Nephron (organoid): ENCODE results near the gene LAMA2.
A peak's percentile ranks its signal among the peaks of the same experiment; 100 is the strongest.

Source experiments
- H3K27ac Mint-ChIP-seq, 3 experiments: 2 replicates each; pipeline ENCODE4 v1.8.0; 2020; ENCODE audit warnings: mixed read lengths in 3 of 3, mild to moderate bottlenecking in 2 of 3, moderate library complexity in 1 of 3
- H3K27me3 Mint-ChIP-seq: 2 replicates; pipeline ENCODE4 v1.8.0; 2021; ENCODE audit warnings: low read depth, mild to moderate bottlenecking, moderate library complexity, mixed read lengths
- H3K36me3 Mint-ChIP-seq: 2 replicates; pipeline ENCODE4 v1.8.0; 2020; ENCODE audit warnings: low read depth, mixed read lengths
- H3K4me1 Mint-ChIP-seq: 2 replicates; pipeline ENCODE4 v1.8.0; 2020; ENCODE audit warnings: mixed read lengths
- H3K4me3 Mint-ChIP-seq, 3 experiments: 2 replicates each; pipeline ENCODE4 v1.8.0; 2020; ENCODE audit warnings: mild to moderate bottlenecking in 3 of 3, mixed read lengths in 3 of 3, moderate library complexity in 2 of 3
- H3K9me3 Mint-ChIP-seq: 2 replicates; pipeline ENCODE4 v1.8.0; 2020; ENCODE audit warnings: mixed read lengths
- TF ChIP-seq, protein P1 (sequence below), 3 experiments: fragments of 200-600 bp; sonication (generic); IDR thresholded peaks; one replicate each; pipeline ENCODE4 v1.5.0; 2021; ENCODE audit warnings: antibody characterized with exemption in 3 of 3; ENCODE audit not compliant: unreplicated experiment in 3 of 3

Gene LAMA2

DNA sequence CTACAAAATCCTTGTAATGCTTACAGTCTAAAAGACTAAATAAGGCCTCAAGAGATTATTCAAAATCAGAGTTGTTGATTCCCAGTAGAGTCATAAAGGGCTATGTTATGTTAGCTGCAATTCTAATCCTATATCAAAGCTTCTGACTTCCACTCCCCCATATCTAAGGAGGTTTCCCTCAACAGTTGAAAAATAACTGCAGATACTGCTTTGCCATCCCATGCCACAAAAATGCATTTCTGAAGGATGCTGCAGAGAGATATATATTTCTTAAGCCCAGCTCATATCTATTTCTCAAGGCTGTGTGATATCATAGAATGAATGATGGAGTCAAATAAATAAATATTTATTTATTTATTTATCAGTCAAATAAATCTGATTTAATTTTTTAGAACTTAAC lies 332.3 kb downstream of the LAMA2 start:
- no peak overlapping the region for H3K4me3 Mint-ChIP-seq
- H3K27ac Mint-ChIP-seq = no peak overlapping the region
- H3K9me3 Mint-ChIP-seq = no peaks in the 10 kb centered on the region
- H3K36me3 Mint-ChIP-seq = peaks cover 4% of the 10 kb centered on the region
- no peaks in the 10 kb centered on the region for H3K27me3 Mint-ChIP-seq
- TF ChIP-seq, protein P1, sequence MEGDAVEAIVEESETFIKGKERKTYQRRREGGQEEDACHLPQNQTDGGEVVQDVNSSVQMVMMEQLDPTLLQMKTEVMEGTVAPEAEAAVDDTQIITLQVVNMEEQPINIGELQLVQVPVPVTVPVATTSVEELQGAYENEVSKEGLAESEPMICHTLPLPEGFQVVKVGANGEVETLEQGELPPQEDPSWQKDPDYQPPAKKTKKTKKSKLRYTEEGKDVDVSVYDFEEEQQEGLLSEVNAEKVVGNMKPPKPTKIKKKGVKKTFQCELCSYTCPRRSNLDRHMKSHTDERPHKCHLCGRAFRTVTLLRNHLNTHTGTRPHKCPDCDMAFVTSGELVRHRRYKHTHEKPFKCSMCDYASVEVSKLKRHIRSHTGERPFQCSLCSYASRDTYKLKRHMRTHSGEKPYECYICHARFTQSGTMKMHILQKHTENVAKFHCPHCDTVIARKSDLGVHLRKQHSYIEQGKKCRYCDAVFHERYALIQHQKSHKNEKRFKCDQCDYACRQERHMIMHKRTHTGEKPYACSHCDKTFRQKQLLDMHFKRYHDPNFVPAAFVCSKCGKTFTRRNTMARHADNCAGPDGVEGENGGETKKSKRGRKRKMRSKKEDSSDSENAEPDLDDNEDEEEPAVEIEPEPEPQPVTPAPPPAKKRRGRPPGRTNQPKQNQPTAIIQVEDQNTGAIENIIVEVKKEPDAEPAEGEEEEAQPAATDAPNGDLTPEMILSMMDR (IDR thresholded peaks at IDR 0.05; ENCODE audit: unreplicated experiment in 3 of 3) = no peak
- peaks cover 8% of the 10 kb centered on the region for H3K4me1 Mint-ChIP-seq

DNA sequence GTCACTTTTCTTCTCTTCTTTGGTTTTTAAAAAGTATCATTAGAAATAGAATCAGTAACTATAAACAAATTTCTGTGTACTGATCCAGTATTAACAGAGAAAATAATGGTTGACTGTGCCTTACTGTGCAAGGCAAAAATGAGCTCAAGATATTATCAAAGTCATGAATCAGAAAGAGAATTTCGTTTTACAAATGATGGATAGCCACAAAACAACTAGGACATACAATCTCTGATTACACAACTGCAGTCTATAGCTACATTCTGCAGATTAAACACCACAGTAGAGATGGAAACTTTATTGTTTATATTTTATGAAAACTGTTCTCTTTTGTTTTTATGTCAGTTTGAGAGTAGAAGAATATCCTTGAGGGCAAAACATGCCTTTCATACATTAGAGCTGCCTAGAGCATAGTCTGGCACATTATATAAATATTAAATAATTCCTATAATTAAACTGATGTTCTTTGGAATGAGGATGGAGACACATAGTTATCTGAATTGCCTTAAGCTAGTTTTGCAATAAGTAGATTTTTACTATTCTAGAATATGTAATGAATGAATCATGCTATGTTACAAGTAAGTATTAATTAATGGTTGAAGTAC lies 333.1 kb downstream of the LAMA2 start:
- no peaks in the 10 kb centered on the region for H3K9me3 Mint-ChIP-seq
- H3K27me3 Mint-ChIP-seq = no peaks in the 10 kb centered on the region
- H3K27ac Mint-ChIP-seq = no peak overlapping the region
- TF ChIP-seq, protein P1 (IDR thresholded peaks at IDR 0.05; ENCODE audit: unreplicated experiment in 3 of 3) = no peak
- peaks cover 5% of the 10 kb centered on the region for H3K4me1 Mint-ChIP-seq
- no peak overlapping the region for H3K4me3 Mint-ChIP-seq
- H3K36me3 Mint-ChIP-seq = peaks cover 4% of the 10 kb centered on the region

DNA sequence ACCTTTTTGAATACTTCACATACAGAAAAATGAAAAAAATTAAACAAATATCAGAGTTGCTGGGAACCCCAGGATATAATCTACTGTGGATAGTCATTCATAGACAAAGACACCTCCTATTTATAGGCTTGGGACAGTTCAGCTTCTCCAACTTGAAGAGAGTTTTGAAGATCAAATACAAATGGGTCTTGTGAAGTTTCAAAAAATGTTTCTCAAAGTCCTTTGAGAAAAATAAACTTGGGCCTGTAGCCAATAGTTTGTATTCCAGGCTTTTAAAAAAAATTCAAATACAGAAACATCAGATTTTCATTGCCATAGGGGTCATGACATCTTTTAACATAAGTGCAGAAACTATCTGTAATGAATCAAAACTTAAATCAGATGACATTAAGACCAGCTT lies 334.8 kb downstream of the LAMA2 start:
- Mint-ChIP-seq H3K27ac (no peak overlapping the region), H3K4me1 (no peaks in the 10 kb centered on the region), H3K9me3 (peaks cover 3% of the 10 kb centered on the region), H3K36me3 (peaks cover 4% of the 10 kb centered on the region), H3K27me3 (no peaks in the 10 kb centered on the region), H3K4me3 (no peak overlapping the region)
- TF ChIP-seq, protein P1 (IDR thresholded peaks at IDR 0.05; ENCODE audit: unreplicated experiment in 3 of 3) = no peak

DNA sequence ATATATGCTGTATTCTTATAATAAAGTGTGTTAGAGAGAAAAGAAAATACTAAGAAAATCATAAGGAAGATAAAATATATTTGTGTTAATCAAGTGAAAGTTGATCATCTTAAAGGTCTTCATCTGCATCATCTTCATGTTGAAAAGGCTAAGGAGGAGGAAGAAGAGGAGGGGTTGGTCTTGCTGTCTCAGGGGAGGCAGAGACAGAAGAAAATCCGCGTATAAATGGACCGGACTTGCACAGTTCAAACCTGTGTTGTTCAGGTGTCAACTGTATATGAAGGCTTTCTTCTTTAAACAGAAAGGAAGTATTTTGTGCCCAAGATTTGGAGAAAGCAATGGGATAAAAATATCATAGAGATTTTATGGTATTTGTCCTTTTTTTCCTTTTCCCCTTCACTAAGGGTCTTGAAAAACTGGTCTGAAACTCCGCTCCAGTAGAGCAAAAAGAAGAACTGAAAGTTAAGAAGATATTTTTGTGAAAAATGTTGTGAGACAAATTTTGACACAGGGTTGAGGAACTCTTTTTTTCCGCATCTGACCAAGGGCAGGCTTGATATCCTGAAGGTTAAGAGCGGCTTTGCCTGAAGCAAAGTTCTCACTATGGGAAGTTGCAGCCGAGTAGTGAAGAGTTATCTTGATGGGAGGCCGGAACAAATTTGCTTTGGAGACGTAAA lies 350.7 kb downstream of the LAMA2 start:
- H3K4me1 Mint-ChIP-seq = peaks cover 13% of the 10 kb centered on the region
- H3K27me3 Mint-ChIP-seq = no peaks in the 10 kb centered on the region
- H3K4me3 Mint-ChIP-seq = no peak overlapping the region
- H3K27ac Mint-ChIP-seq = no peak overlapping the region
- TF ChIP-seq, protein P1 (IDR thresholded peaks at IDR 0.05; ENCODE audit: unreplicated experiment in 3 of 3) = no peak
- no peaks in the 10 kb centered on the region for H3K36me3 Mint-ChIP-seq
- peaks cover 8% of the 10 kb centered on the region for H3K9me3 Mint-ChIP-seq

DNA sequence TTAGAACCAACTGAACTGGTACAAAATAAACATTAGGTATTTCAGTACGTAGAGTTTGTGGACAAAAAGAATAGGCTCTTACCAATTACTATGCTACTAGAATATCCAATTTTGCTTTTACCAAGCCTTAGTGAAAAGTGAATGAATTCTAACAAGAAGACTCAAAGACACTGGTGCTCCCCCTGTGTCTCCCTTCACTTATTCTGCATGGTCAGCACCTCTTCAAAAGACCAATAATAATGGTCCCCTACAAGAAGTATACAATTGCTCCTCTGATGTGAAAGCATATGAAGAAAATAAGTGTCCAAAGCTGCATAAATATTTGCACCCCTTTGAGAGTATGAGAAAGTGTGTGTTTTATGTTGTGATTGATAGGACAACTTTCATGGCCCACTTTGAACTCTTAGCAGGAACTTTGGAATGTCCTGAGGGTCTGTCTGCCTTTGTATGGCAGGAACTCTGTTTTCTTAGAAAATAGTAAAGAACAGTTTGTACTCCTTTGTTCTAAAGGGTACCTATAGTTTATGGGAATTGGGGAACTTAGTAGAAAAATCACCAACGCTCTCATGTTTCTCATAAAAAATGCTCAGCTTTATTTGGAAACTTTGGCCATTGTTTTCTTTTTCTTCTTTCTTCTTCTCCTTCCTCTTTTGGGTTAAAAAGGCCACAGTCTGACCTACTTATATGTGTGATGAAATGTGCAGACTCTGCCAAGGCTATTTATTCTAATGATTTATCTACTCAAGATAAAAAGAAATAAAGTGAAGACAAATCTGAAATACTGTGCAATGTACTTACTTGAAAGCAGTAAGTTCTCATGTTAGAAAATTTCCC lies 352.4 kb downstream of the LAMA2 start:
- no peaks in the 10 kb centered on the region for H3K27me3 Mint-ChIP-seq
- peaks cover 13% of the 10 kb centered on the region for H3K4me1 Mint-ChIP-seq
- TF ChIP-seq, protein P1 (IDR thresholded peaks at IDR 0.05; ENCODE audit: unreplicated experiment in 3 of 3) = no peak
- peak overlapping the region in 1 of 3 experiments; percentile 2 for H3K4me3 Mint-ChIP-seq
- H3K36me3 Mint-ChIP-seq = no peaks in the 10 kb centered on the region
- H3K27ac Mint-ChIP-seq = peak overlapping the region; percentile 71 to 79 (median 78)
- H3K9me3 Mint-ChIP-seq = no peaks in the 10 kb centered on the region
